Renal cortex interstitium (tissue), 11 donors: Measurements from ENCODE around the gene FZR1. TPM values are rescaled to one million over a fixed set of nuclear protein-coding genes. Genes with fewer than 3 reads are reported as not detected.
"Not testable (repeated sequence)": the region's sequence is repeated elsewhere in the genome, so short reads cannot be mapped to it uniquely, and the experiment has no call there.

Experiments used
- DNase-seq, 11 donors: peaks; one replicate each; pipeline ENCODE4 v3.0.0-alpha.2; 2013; ENCODE audit warnings: low read depth in 9 of 11, low spot score in 4 of 11; ENCODE audit errors: extremely low read depth in 1 of 11
- polyA plus RNA-seq, 3 donors: library from polyadenylated mRNA; unstranded; fragments of 120-200 nt; gene quantifications; one replicate each; pipeline ENCODE4 v1.2.1, GENCODE V29; 2013; ENCODE audit not compliant: insufficient read length in 3 of 3

The FZR1 gene
- polyA plus RNA-seq, 3 donors, result 41.8 to 65.0 (median 55.1) TPM

GRCh38 chr19:3576696-3577443, 70.8 kb downstream of the FZR1 start:
- DNase-seq, result no peak

GRCh38 chr19:3577723-3578344, 71.7 kb downstream of the FZR1 start:
- DNase-seq, result no peak

GRCh38 chr19:3578390-3578789, 72.3 kb downstream of the FZR1 start:
- DNase-seq, result no peak

- DNase-seq, result no peak
Observed at GRCh38 chr19:3580156-3580934, 74.2 kb downstream of the FZR1 start.

GRCh38 chr19:3581792-3582191, 75.7 kb downstream of the FZR1 start:
- not testable (repeated sequence) for DNase-seq

- not testable (repeated sequence) for DNase-seq
Observed at GRCh38 chr19:3584036-3584802, 78.1 kb downstream of the FZR1 start.

- DNase-seq, result no peak
Observed at GRCh38 chr19:3585301-3586126, 79.4 kb downstream of the FZR1 start, which contains the start of gene GIPC3. GIPC3 (plus strand) TSS chr19:3585478; CDS start chr19:3585598, 120 bp downstream.

- DNase-seq, result no peak
Observed at GRCh38 chr19:3586127-3586626, 80.1 kb downstream of the FZR1 start.

- DNase-seq, result no peak
Observed at GRCh38 chr19:3586707-3587346, 80.7 kb downstream of the FZR1 start.

Other genes with a start within 250 kb of the FZR1 start
- gene NFIC, start 139.7 kb upstream of the FZR1 start, polyA plus RNA-seq, result 10 to 100 TPM; 19.6 to 30.0 (median 28.3) TPM
- 100 to 1,000 TPM; 440 to 614 (median 522) TPM for gene SMIM24, start 25.8 kb upstream of the FZR1 start, polyA plus RNA-seq
- gene SMIM44, start 22.9 kb upstream of the FZR1 start, polyA plus RNA-seq, result under 1 TPM in 2 of 3 donors, not detected in 1; 0.22 to 0.74 TPM
- gene DOHH, start 5.6 kb upstream of the FZR1 start, polyA plus RNA-seq, result 10 to 100 TPM in 1 of 3 donors, 1 to 10 TPM in 2; 5.4 to 11.8 (median 9.6) TPM
- 10 to 100 TPM in 1 of 3 donors, 1 to 10 TPM in 2; 3.3 to 10.7 (median 6.5) TPM for gene TEKTIP1, start 32.9 kb downstream of the FZR1 start, polyA plus RNA-seq
- 10 to 100 TPM; 44.0 to 93.7 (median 60.7) TPM for gene MFSD12, start 51.3 kb downstream of the FZR1 start, polyA plus RNA-seq
- 10 to 100 TPM; 67.6 to 94.6 (median 91.9) TPM for gene HMG20B, start 66.6 kb downstream of the FZR1 start, polyA plus RNA-seq
- gene GIPC3, start 79.2 kb downstream of the FZR1 start, polyA plus RNA-seq, result 1 to 10 TPM; 3.1 to 3.8 (median 3.6) TPM
- gene TBXA2R, start 100.6 kb downstream of the FZR1 start, polyA plus RNA-seq, result 1 to 10 TPM; 2.2 to 4.2 (median 3.5) TPM
- gene CACTIN, start 120.5 kb downstream of the FZR1 start, polyA plus RNA-seq, result 10 to 100 TPM; 17.5 to 30.8 (median 28.9) TPM
- gene PIP5K1C, start 194.2 kb downstream of the FZR1 start, polyA plus RNA-seq, result 10 to 100 TPM; 19.7 to 30.2 (median 28.9) TPM
- 10 to 100 TPM in 2 of 3 donors, 1 to 10 TPM in 1; 8.3 to 14.8 (median 11.1) TPM for gene TJP3, start 202.1 kb downstream of the FZR1 start, polyA plus RNA-seq